Measurements from ENCODE around the gene FOXS1.

DNA sequence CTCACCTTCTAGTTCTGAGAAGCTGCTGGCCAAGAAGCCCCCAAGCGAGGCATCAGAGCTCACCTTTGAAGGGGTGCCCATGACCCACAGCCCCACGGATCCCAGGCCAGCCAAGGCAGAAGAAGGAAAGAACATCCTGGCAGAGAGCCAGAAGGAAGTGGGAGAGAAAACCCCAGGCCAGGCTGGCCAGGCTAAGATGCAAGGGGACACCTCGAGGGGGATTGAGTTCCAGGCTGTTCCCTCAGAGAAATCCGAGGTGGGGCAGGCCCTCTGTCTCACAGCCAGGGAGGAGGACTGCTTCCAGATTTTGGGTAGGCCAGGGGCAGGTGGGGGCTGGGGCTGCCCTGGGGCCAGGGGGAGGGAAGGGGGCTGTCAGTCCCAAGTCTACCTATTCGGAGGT lies 24.0 kb downstream of the FOXS1 start:
- TF ChIP-seq, protein P1, sequence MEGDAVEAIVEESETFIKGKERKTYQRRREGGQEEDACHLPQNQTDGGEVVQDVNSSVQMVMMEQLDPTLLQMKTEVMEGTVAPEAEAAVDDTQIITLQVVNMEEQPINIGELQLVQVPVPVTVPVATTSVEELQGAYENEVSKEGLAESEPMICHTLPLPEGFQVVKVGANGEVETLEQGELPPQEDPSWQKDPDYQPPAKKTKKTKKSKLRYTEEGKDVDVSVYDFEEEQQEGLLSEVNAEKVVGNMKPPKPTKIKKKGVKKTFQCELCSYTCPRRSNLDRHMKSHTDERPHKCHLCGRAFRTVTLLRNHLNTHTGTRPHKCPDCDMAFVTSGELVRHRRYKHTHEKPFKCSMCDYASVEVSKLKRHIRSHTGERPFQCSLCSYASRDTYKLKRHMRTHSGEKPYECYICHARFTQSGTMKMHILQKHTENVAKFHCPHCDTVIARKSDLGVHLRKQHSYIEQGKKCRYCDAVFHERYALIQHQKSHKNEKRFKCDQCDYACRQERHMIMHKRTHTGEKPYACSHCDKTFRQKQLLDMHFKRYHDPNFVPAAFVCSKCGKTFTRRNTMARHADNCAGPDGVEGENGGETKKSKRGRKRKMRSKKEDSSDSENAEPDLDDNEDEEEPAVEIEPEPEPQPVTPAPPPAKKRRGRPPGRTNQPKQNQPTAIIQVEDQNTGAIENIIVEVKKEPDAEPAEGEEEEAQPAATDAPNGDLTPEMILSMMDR (conservative IDR thresholded peaks at IDR 0.05; ENCODE audit: low read length): no peak
- no peak for TF ChIP-seq EZH2phosphoT487 (IDR thresholded peaks at IDR 0.05; ENCODE audit: borderline replicate concordance)
